Measurements from ENCODE around the gene CDAN1. TPM values are rescaled to one million over a fixed set of nuclear protein-coding genes. Genes with fewer than 3 reads are reported as not detected.

The CDAN1 gene
- total and polyA plus RNA-seq, 2 of the 8 experiments (the other 6 are each of a cell fraction or from before 2014, with no cell fraction given): 4.5 to 18.6 TPM

GRCh38 chr15:42750306-42750705 lies 13.4 kb upstream of the CDAN1 start:
- Histone ChIP-seq H2BK12ac (ENCODE audit: low read depth, low read length) (no peak overlapping the region), H2BK120ac (replicated peaks; ENCODE audit: low read depth, low read length) (no peak overlapping the region), H2BK5ac (ENCODE audit: low read depth, low read length) (no peak overlapping the region), H2AK5ac (ENCODE audit: low read depth, low read length) (no peak overlapping the region), H2BK20ac (ENCODE audit: low read length) (no peak overlapping the region), H3K23me2 (ENCODE audit: low read depth, low read length) (no peaks in the 10 kb centered on the region), H2BK15ac (ENCODE audit: low read length) (no peak overlapping the region), H3K18ac (ENCODE audit: extremely low read depth, low read length) (no peak overlapping the region), H4K5ac (ENCODE audit: insufficient read length, low read depth, low read length) (no peak overlapping the region), H3K79me2 (ENCODE audit: control insufficient read depth in 1 of 2, insufficient read depth in 2 of 2, low read length in 2 of 2) (no peaks in the 10 kb centered on the region), H3K9ac (replicated peaks in 1 of 4; ENCODE audit: extremely low read depth in 1 of 4, low read depth in 3 of 4, low read length in 3 of 4) (no peak overlapping the region), H3K4ac (replicated peaks; ENCODE audit: insufficient read length, low read depth, low read length) (no peak overlapping the region), H3K4me3 (ENCODE audit: extremely low read depth in 1 of 4, insufficient read depth in 2 of 4, low read depth in 3 of 4, low read length in 4 of 4) (no peak overlapping the region), H3K56ac (replicated peaks; ENCODE audit: insufficient read length, low read depth, low read length) (no peak overlapping the region), H3K79me1 (ENCODE audit: low read depth, low read length) (no peaks in the 10 kb centered on the region), H3K9me3 (ENCODE audit: insufficient read depth in 2 of 2, low read depth in 1 of 2, low read length in 1 of 2) (no peaks in the 10 kb centered on the region), H3K4me2 (ENCODE audit: insufficient read depth in 1 of 2, low read depth in 2 of 2, low read length in 2 of 2) (no peak overlapping the region), H4K20me1 (replicated peaks in 1 of 2; ENCODE audit: control insufficient read depth in 1 of 2, insufficient read depth in 2 of 2, low read length in 2 of 2) (no peaks in the 10 kb centered on the region), H3K36me3 (ENCODE audit: control insufficient read depth in 2 of 4, insufficient read depth in 4 of 4, low read length in 3 of 4) (peaks cover 0 to 4% (median 2%) of the 10 kb centered on the region in 4 experiments; a peak in 1 of 8 replicates), H3K27ac (ENCODE audit: low read depth, low read length) (no peak overlapping the region), H3K27me3 (replicated peaks in 1 of 4; ENCODE audit: control insufficient read depth in 3 of 4, extremely low read depth in 1 of 4, insufficient read depth in 3 of 4, low read length in 3 of 4) (no peaks in the 10 kb centered on the region), H3K14ac (ENCODE audit: insufficient read length) (no peak overlapping the region), H2AFZ (ENCODE audit: low read length) (no peak overlapping the region), H4K8ac (ENCODE audit: extremely low read depth, insufficient read depth, low read length) (no peak overlapping the region), H3K4me1 (replicated peaks in 1 of 4; ENCODE audit: control insufficient read depth in 3 of 4, insufficient read depth in 4 of 4, low read length in 3 of 4) (0 out of 7 replicates have a peak, but pooled peaks cover 0 to 2% (median 0%) of the 10 kb centered on the region in 4 experiments), H3K23ac (ENCODE audit: insufficient read length) (no peak overlapping the region), H4K91ac (replicated peaks; ENCODE audit: insufficient read length, low read length) (no peak overlapping the region)
- WGBS, 2 experiments (ENCODE audit: extremely low coverage in 1 of 2, insufficient coverage in 1 of 2, insufficient read length in 1 of 2, insufficient replicate concordance in 2 of 2, low coverage in 1 of 2, low lambda C conversion rate in 2 of 2, missing lambda C conversion rate in 1 of 2): 95% methylated on average over 2 of the region's 2 CpGs; no CpG with 5 or more reads in 1 of the 2 experiments
- ChIA-PET POLR2A (ENCODE audit: partially characterized antibody) (interaction anchor here (1.1 kb wide), 1 partner anchor 12 kb away, joined by 3 read pairs; no protein-coding TSS in a partner anchor), CTCF (ENCODE audit: partially characterized antibody) (no interaction called here)
- no peak for FAIRE-seq
- no peak for TF ChIP-seq BACH1 (IDR thresholded peaks at IDR 0.05; ENCODE audit: low read length)
- no peak for TF ChIP-seq GTF2F1 (IDR thresholded peaks at IDR 0.05; ENCODE audit: borderline replicate concordance, low read depth, low read length)
- TF ChIP-seq RBBP5 (IDR thresholded peaks at IDR 0.05; ENCODE audit: borderline replicate concordance, low read depth, low read length): no peak
- no peak for TF ChIP-seq POLR2A (IDR thresholded peaks at IDR 0.05; ENCODE audit: control extremely low read depth in 1 of 2, low read depth in 2 of 2, low read length in 2 of 2)
- no peak for TF ChIP-seq KDM5A (IDR thresholded peaks at IDR 0.05; ENCODE audit: low read length)
- DNase-seq (ENCODE audit: low read depth in 1 of 2, low spot score in 2 of 2): no peak
